ENCODE results near the gene PPM1N.

The PPM1N gene

GRCh38 chr19:45500918-45501729 lies 2.9 kb downstream of the PPM1N start:
- no peak overlapping the region for H3K4me3 ChIP-seq (ENCODE audit: low read length)
- peak; percentile 26 for DNase-seq (ENCODE audit: low read depth)
- TF ChIP-seq CTCF (conservative IDR thresholded peaks at IDR 0.05; ENCODE audit: low read length), result no peak

- DNase-seq (ENCODE audit: low read depth), result no peak
- TF ChIP-seq CTCF (conservative IDR thresholded peaks at IDR 0.05; ENCODE audit: low read length), result no peak
- H3K4me3 ChIP-seq (ENCODE audit: low read length), result no peak overlapping the region
Measured at GRCh38 chr19:45501730-45502014, 3.4 kb downstream of the PPM1N start.

GRCh38 chr19:45502111-45502510 lies 3.9 kb downstream of the PPM1N start:
- no peak for TF ChIP-seq CTCF (conservative IDR thresholded peaks at IDR 0.05; ENCODE audit: low read length)
- no peak for DNase-seq (ENCODE audit: low read depth)
- H3K4me3 ChIP-seq (ENCODE audit: low read length), result no peak overlapping the region

- no peak for DNase-seq (ENCODE audit: low read depth)
- TF ChIP-seq CTCF (conservative IDR thresholded peaks at IDR 0.05; ENCODE audit: low read length), result no peak
- no peak overlapping the region for H3K4me3 ChIP-seq (ENCODE audit: low read length)
Measured at GRCh38 chr19:45503909-45504308, 5.7 kb downstream of the PPM1N start.

- DNase-seq (ENCODE audit: low read depth), result no peak
- no peak for TF ChIP-seq CTCF (conservative IDR thresholded peaks at IDR 0.05; ENCODE audit: low read length)
- H3K4me3 ChIP-seq (ENCODE audit: low read length), result no peak overlapping the region
Measured at GRCh38 chr19:45505151-45505995, 7.1 kb downstream of the PPM1N start.

- no peak for DNase-seq (ENCODE audit: low read depth)
- no peak for TF ChIP-seq CTCF (conservative IDR thresholded peaks at IDR 0.05; ENCODE audit: low read length)
- H3K4me3 ChIP-seq (ENCODE audit: low read length), result peak overlapping the region; percentile 97
Measured at GRCh38 chr19:45505996-45506245, 7.7 kb downstream of the PPM1N start.
